ENCODE results near the gene IARS1.

The IARS1 gene

DNA sequence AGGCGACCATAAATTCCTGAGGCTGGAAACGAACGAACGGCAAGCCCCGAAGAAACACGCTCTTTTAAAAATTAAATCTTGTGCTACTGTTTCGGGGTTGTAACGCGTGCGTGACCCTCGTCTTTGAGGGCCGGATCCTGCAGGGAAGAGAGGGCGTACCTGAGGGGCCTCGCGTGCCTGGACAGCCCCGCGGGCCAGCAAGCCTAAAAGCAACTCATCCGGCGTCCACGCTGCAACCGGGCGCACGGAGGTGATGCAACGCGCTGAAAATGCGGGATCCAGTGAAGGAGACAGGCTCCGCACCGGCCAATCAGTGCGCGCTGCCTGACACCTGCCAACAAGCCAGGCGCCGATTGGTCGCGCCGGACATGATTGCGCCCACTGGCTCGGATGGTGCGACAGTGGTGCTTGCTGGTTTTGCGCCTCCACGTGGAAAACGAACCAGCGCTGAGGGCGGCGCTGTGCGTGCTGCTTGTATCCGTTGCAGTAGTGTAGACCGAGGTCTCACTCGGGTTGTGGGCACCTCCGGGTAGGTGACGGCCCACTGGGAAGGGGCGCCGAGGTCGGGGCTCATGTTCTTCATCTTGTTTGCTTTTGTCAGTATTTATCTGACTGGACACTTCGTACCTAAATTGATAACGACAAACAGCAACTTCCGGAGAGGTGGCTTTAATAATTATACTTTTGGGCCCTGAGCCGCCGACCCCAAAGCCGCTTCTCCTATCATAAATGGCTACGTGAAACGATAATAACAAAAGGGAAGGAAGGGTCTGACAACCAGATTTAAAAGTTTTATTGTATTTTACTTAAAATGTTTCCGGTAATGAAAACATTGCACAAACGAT lies at the start of gene IARS1:
Gene IARS1, minus strand, starts transcription at position 246 of the 845 bp plus-strand sequence. CDS start 4,278 bp downstream, outside the sequence.
- peaks cover 63% of the 10 kb centered on the region for H3K79me2 ChIP-seq (ENCODE audit: insufficient read depth, low read depth)
- H3K36me3 ChIP-seq (ENCODE audit: insufficient read depth) = peaks cover 6% of the 10 kb centered on the region; the same call in 1 of the 2 replicates
- peak within 1 kb of the TSS; percentile 93 for H3K9ac ChIP-seq
- no peak within 1 kb of the TSS for H3K4me3 ChIP-seq (IDR thresholded peaks at IDR 0.05; ENCODE audit: insufficient read depth, low read depth, low read length)
- H2AFZ ChIP-seq (ENCODE audit: low read depth) = peak within 1 kb of the TSS; percentile 74
- peaks cover 52% of the 10 kb centered on the region for H3K4me1 ChIP-seq (ENCODE audit: low read depth, poor library complexity, severe bottlenecking)
- H3K4me2 ChIP-seq = peak within 1 kb of the TSS; percentile 98
- no peaks in the 10 kb centered on the region for H4K20me1 ChIP-seq (ENCODE audit: insufficient read depth)
- no peaks in the 10 kb centered on the region for H3K27me3 ChIP-seq (ENCODE audit: insufficient read depth, low read depth)
- peak within 1 kb of the TSS; percentile 80 for H3K27ac ChIP-seq
- TF ChIP-seq, protein P1, sequence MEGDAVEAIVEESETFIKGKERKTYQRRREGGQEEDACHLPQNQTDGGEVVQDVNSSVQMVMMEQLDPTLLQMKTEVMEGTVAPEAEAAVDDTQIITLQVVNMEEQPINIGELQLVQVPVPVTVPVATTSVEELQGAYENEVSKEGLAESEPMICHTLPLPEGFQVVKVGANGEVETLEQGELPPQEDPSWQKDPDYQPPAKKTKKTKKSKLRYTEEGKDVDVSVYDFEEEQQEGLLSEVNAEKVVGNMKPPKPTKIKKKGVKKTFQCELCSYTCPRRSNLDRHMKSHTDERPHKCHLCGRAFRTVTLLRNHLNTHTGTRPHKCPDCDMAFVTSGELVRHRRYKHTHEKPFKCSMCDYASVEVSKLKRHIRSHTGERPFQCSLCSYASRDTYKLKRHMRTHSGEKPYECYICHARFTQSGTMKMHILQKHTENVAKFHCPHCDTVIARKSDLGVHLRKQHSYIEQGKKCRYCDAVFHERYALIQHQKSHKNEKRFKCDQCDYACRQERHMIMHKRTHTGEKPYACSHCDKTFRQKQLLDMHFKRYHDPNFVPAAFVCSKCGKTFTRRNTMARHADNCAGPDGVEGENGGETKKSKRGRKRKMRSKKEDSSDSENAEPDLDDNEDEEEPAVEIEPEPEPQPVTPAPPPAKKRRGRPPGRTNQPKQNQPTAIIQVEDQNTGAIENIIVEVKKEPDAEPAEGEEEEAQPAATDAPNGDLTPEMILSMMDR (conservative IDR thresholded peaks at IDR 0.05; ENCODE audit: low read depth, low read length) = 0 out of 2 replicates have a peak, but pooled peaks have one; percentile 21

DNA sequence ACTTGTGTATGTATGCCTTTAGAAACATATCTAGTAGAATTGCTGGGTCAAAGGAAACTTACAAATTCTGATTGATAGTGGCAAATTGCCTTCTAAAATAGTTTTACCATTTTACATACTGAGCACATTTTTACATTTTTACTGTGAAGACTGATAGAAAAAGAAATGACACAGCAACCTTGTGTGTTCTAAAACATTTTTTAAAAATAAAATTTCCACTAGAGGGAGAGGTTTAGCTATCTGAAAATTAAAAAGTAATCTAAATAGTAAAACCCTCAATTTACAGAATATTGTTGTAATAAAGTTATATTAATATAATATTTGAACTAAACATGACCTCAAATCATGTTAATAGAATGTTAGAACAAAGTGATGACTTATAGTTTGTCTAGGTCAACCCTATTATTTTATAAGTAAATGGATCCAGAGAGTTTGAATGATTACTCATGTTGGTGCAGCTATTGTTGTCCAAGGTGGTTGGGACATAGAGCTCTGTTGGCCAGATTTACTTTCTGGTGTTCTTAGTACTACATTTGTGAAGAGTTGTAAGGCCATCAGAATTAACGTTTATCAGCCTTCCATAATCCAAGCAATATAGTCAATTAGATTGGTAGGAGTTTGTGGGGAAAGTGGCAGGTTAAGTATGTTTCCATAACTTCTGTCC lies 49.5 kb upstream of the IARS1 start:
- Histone ChIP-seq H3K4me2 (no peak overlapping the region), H3K79me2 (ENCODE audit: insufficient read depth, low read depth) (no peaks in the 10 kb centered on the region), H3K9ac (no peak overlapping the region), H4K20me1 (ENCODE audit: insufficient read depth) (no peaks in the 10 kb centered on the region), H3K4me1 (ENCODE audit: low read depth, poor library complexity, severe bottlenecking) (no peaks in the 10 kb centered on the region), H3K27ac (no peak overlapping the region), H3K27me3 (ENCODE audit: insufficient read depth, low read depth) (no peaks in the 10 kb centered on the region), H2AFZ (ENCODE audit: low read depth) (no peak overlapping the region), H3K4me3 (IDR thresholded peaks at IDR 0.05; ENCODE audit: insufficient read depth, low read depth, low read length) (no peak overlapping the region), H3K36me3 (ENCODE audit: insufficient read depth) (no peaks in the 10 kb centered on the region)
- TF ChIP-seq, protein P1 (conservative IDR thresholded peaks at IDR 0.05; ENCODE audit: low read depth, low read length) = no peak

DNA sequence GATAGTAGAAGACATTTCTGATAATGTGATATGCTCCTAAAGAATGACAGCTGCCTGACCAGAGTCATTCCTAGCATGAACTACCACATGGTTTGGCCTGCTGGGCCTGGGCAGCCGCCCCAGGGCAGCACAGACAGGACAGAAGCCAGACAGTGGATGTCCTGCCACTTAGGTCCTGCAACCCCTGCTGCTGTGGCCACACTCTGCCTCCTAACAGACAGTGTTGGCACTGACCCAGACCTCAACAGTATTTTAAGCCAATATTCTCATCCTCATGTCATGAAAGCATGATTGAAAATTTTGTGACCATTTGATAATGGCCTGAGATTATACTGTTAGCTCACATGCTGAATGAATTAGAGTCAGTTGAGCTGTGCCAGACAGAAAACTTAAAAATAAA lies 48.1 kb upstream of the IARS1 start:
- Histone ChIP-seq H3K27me3 (ENCODE audit: insufficient read depth, low read depth) (no peaks in the 10 kb centered on the region), H3K4me3 (IDR thresholded peaks at IDR 0.05; ENCODE audit: insufficient read depth, low read depth, low read length) (no peak overlapping the region), H4K20me1 (ENCODE audit: insufficient read depth) (no peaks in the 10 kb centered on the region), H3K4me2 (no peak overlapping the region), H2AFZ (ENCODE audit: low read depth) (no peak overlapping the region), H3K79me2 (ENCODE audit: insufficient read depth, low read depth) (no peaks in the 10 kb centered on the region), H3K4me1 (ENCODE audit: low read depth, poor library complexity, severe bottlenecking) (no peaks in the 10 kb centered on the region), H3K36me3 (ENCODE audit: insufficient read depth) (no peaks in the 10 kb centered on the region), H3K27ac (no peak overlapping the region), H3K9ac (no peak overlapping the region)
- TF ChIP-seq, protein P1 (conservative IDR thresholded peaks at IDR 0.05; ENCODE audit: low read depth, low read length) = no peak

DNA sequence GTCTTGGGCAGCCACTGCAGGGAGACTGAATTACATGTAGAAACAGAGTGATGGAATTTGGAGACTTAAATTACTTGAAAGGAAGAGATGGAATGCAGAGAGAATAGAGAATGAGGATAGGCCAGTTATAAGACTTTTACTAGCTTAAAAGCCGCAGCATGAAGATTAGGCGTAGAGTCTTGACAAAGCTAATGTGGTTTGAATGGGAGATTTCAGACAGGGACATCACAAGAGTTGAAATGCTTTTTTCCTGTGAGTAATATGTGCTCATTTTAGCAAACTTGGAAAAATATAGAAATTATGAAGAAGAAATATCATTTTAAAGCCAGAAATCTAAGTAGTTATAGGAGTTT lies 39.8 kb upstream of the IARS1 start:
- Histone ChIP-seq H3K9ac (no peak overlapping the region), H3K4me3 (IDR thresholded peaks at IDR 0.05; ENCODE audit: insufficient read depth, low read depth, low read length) (no peak overlapping the region), H3K79me2 (ENCODE audit: insufficient read depth, low read depth) (peaks cover 3% of the 10 kb centered on the region; the same call in 1 of the 2 replicates), H3K36me3 (ENCODE audit: insufficient read depth) (no peaks in the 10 kb centered on the region), H4K20me1 (ENCODE audit: insufficient read depth) (no peaks in the 10 kb centered on the region), H2AFZ (ENCODE audit: low read depth) (no peak overlapping the region), H3K4me2 (no peak overlapping the region), H3K27ac (no peak overlapping the region), H3K27me3 (ENCODE audit: insufficient read depth, low read depth) (no peaks in the 10 kb centered on the region), H3K4me1 (ENCODE audit: low read depth, poor library complexity, severe bottlenecking) (peaks cover 6% of the 10 kb centered on the region)
- TF ChIP-seq, protein P1 (conservative IDR thresholded peaks at IDR 0.05; ENCODE audit: low read depth, low read length) = no peak

Measured in KMS-11 (cell line).